Measurements from ENCODE around the gene RGS7BP. TPM values are rescaled to one million over a fixed set of nuclear protein-coding genes. Genes with fewer than 3 reads are reported as not detected.

Gene RGS7BP
- total RNA-seq, 1 donor from 2014 or later, result 0.43 TPM

DNA sequence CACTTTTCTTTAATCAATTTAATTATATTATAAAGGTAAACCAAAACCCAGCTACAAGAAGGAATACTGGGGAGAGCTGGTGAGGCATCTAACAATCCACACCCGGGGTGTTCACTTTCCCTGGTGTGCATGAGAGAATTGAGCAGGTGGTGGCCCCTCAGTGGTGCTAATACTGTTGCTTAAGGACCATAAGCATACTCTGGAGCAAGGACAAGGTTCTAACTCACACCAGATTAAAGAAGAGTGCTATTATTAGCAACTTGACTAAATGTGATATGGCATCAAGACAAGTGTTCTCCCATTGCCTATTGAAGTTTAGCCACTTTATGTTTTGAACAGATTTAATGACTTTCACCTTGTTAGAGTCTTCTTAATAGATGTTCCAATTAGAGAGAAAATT lies 8.8 kb downstream of the RGS7BP start:
- Mint-ChIP-seq H3K9me3 (no peaks in the 10 kb centered on the region), H3K27me3 (ENCODE audit: insufficient read depth, low read depth) (peaks cover 2% of the 10 kb centered on the region)

GRCh38 chr5:64516216-64516615 lies 10.4 kb downstream of the RGS7BP start:
- Histone ChIP-seq H4K20me1 (ENCODE audit: low read depth) (no peaks in the 10 kb centered on the region), H3K27me3 (peaks cover 9% of the 10 kb centered on the region), H3K36me3 (no peaks in the 10 kb centered on the region), H3F3A (ENCODE audit: low read depth) (no peaks in the 10 kb centered on the region), H3K9ac (no peak overlapping the region), H2AFZ (replicated peaks) (no peak overlapping the region), H3K79me2 (ENCODE audit: low read depth) (no peaks in the 10 kb centered on the region), H3K4me2 (no peak overlapping the region), H3K4me3 (no peak overlapping the region), H3K27ac (no peak overlapping the region), H3K4me1 (no peaks in the 10 kb centered on the region), H3K9me3 (ENCODE audit: low read depth) (no peaks in the 10 kb centered on the region)
- Mint-ChIP-seq H3K4me1 (no peaks in the 10 kb centered on the region), H3K36me3 (no peaks in the 10 kb centered on the region), H3K27me3 (ENCODE audit: insufficient read depth, low read depth) (peaks cover 2% of the 10 kb centered on the region), H3K9me3 (no peaks in the 10 kb centered on the region), H3K27ac (no peak overlapping the region), H3K4me3 (no peak overlapping the region)
- TF ChIP-seq CTCF (IDR thresholded peaks at IDR 0.05) (no peak), EZH2phosphoT487 (IDR thresholded peaks at IDR 0.05) (no peak), EZH2 (IDR thresholded peaks at IDR 0.05) (no peak)
- no peak for DNase-seq (ENCODE audit: low spot score)

More for the DNA sequence above, 8.8 kb downstream of the RGS7BP start:
- TF ChIP-seq CTCF (IDR thresholded peaks at IDR 0.05) (no peak), EZH2phosphoT487 (IDR thresholded peaks at IDR 0.05) (no peak), EZH2 (IDR thresholded peaks at IDR 0.05) (no peak)
- Mint-ChIP-seq H3K36me3 (no peaks in the 10 kb centered on the region), H3K4me1 (no peaks in the 10 kb centered on the region), H3K4me3 (no peak overlapping the region), H3K27ac (no peak overlapping the region)
- Histone ChIP-seq H3F3A (ENCODE audit: low read depth) (no peaks in the 10 kb centered on the region), H3K27me3 (peaks cover 25% of the 10 kb centered on the region), H3K4me3 (no peak overlapping the region), H3K36me3 (no peaks in the 10 kb centered on the region), H4K20me1 (ENCODE audit: low read depth) (no peaks in the 10 kb centered on the region), H3K4me2 (no peak overlapping the region), H2AFZ (replicated peaks) (no peak overlapping the region), H3K27ac (no peak overlapping the region), H3K9me3 (ENCODE audit: low read depth) (no peaks in the 10 kb centered on the region), H3K79me2 (ENCODE audit: low read depth) (no peaks in the 10 kb centered on the region), H3K4me1 (no peaks in the 10 kb centered on the region), H3K9ac (no peak overlapping the region)
- DNase-seq (ENCODE audit: low spot score), result no peak

DNA sequence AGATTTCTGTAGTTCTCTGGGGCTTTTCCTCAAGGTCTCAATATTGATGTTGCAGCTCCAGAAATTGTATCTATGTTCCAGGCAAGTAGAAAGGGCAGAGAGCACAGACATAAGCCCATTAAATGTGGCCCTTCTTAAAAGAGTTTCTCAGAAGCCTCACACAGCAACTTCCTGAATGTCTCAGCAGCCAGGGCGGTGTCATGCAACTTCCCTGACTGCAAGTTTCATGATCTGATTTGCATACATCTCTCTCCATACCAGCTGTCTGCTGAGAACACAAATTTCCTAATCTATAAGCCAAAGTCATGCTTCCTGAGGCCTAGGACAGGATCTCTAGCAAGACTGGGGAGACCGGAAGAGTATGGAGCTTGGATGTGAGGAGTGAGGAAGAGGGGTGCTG lies 13.0 kb downstream of the RGS7BP start:
- H3K4me3 ChIP-seq, result no peak overlapping the region
- DNase-seq (ENCODE audit: low spot score), result no peak
- H3K4me1 Mint-ChIP-seq, result no peaks in the 10 kb centered on the region

More for the DNA sequence above, 13.0 kb downstream of the RGS7BP start:
- Mint-ChIP-seq H3K27ac (no peak overlapping the region), H3K4me3 (no peak overlapping the region), H3K36me3 (no peaks in the 10 kb centered on the region), H3K27me3 (ENCODE audit: insufficient read depth, low read depth) (no peaks in the 10 kb centered on the region), H3K9me3 (no peaks in the 10 kb centered on the region)
- Histone ChIP-seq H3K27ac (no peak overlapping the region), H3K9me3 (ENCODE audit: low read depth) (no peaks in the 10 kb centered on the region), H3K79me2 (ENCODE audit: low read depth) (no peaks in the 10 kb centered on the region), H2AFZ (replicated peaks) (no peak overlapping the region), H3K4me1 (no peaks in the 10 kb centered on the region), H3K9ac (no peak overlapping the region), H3K27me3 (no peaks in the 10 kb centered on the region), H3K4me2 (no peak overlapping the region), H3K36me3 (no peaks in the 10 kb centered on the region), H4K20me1 (ENCODE audit: low read depth) (no peaks in the 10 kb centered on the region), H3F3A (ENCODE audit: low read depth) (no peaks in the 10 kb centered on the region)
- TF ChIP-seq EZH2 (IDR thresholded peaks at IDR 0.05) (no peak), CTCF (IDR thresholded peaks at IDR 0.05) (no peak), EZH2phosphoT487 (IDR thresholded peaks at IDR 0.05) (no peak)
